IMR-90 (cell line): ENCODE measurements around the gene TAS1R1. TPM values are rescaled to one million over a fixed set of nuclear protein-coding genes. Genes with fewer than 3 reads are reported as not detected.
A peak's percentile ranks its signal among the peaks of the same experiment; 100 is the strongest.

ENCODE experiments used
- ATAC-seq: fragments of 200-7000 bp; cut with Tn5 transposase; 2 replicates; pipeline ENCODE4 v1.9.1; 2020; ENCODE audit warnings: low read depth, mild to moderate bottlenecking, moderate library complexity
- BruUV-seq: library from RNA; stranded (reverse); fragments of 400-500 nt; replicated peaks from 2 replicates; lab custom pipeline; 2021; lab: Mats Ljungman, UMichigan
- CTCF ChIA-PET: fragments of 300-600 bp; formaldehyde crosslinking; extraction: SDS; loops from one replicate; lab custom pipeline; 2021; ENCODE audit warnings: antibody characterized with exemption; lab: Yijun Ruan, JAX
- POLR2A ChIA-PET: fragments of 300-600 bp; sonication (Branson Sonifier 250); formaldehyde crosslinking; loops from one replicate; lab custom pipeline; 2022; ENCODE audit warnings: antibody characterized with exemption; ENCODE audit not compliant: unreplicated experiment; lab: Charles Lee
- DNase-seq: peaks from one replicate; pipeline ENCODE4 v3.0.0; 2013
- H2AFZ ChIP-seq: replicated peaks from 2 replicates; pipeline ENCODE3; 2013; ENCODE audit warnings: low read length, mild to moderate bottlenecking; ENCODE audit not compliant: poor library complexity
- H2AK5ac ChIP-seq: 2 replicates; pipeline ENCODE4 v1.6.1; 2013; ENCODE audit warnings: low read depth, low read length, inconsistent platforms
- H2AK9ac ChIP-seq: replicated peaks from 2 replicates; pipeline ENCODE3; 2013; ENCODE audit warnings: mild to moderate bottlenecking, low read depth, low read length, moderate library complexity; ENCODE audit not compliant: poor library complexity
- H2BK120ac ChIP-seq: 2 replicates; pipeline ENCODE4 v1.6.1; 2013; ENCODE audit warnings: low read depth, low read length, inconsistent platforms
- H2BK15ac ChIP-seq: 3 replicates; pipeline ENCODE4 v1.6.1; 2013; ENCODE audit warnings: low read depth, low read length, inconsistent platforms
- H2BK20ac ChIP-seq: 2 replicates; pipeline ENCODE4 v1.6.1; 2013; ENCODE audit warnings: low read depth, mild to moderate bottlenecking, inconsistent platforms, low read length, moderate library complexity
- H2BK5ac ChIP-seq: 2 replicates; pipeline ENCODE4 v1.6.1; 2013; ENCODE audit warnings: mild to moderate bottlenecking, low read depth, low read length, inconsistent platforms; ENCODE audit not compliant: poor library complexity, severe bottlenecking
- H3K14ac ChIP-seq: replicated peaks from 2 replicates; pipeline ENCODE4 v1.6.1; 2013; ENCODE audit warnings: low read depth, low read length, inconsistent platforms
- H3K18ac ChIP-seq: 2 replicates; pipeline ENCODE4 v1.6.1; 2013; ENCODE audit warnings: low read depth, low read length, control low read depth
- H3K23ac ChIP-seq: 2 replicates; pipeline ENCODE4 v1.6.1; 2013; ENCODE audit warnings: low read depth, low read length, inconsistent platforms
- H3K27ac ChIP-seq: 2 replicates; pipeline ENCODE4 v1.5.1; 2013; ENCODE audit warnings: mild to moderate bottlenecking, control low read depth, low read length; ENCODE audit not compliant: insufficient read depth
- H3K27me3 ChIP-seq: 2 replicates; pipeline ENCODE4 v1.6.1; 2013; ENCODE audit warnings: low read length; ENCODE audit not compliant: control insufficient read depth, insufficient read depth
- H3K36me3 ChIP-seq: 2 replicates; pipeline ENCODE4 v1.6.1; 2013; ENCODE audit warnings: low read length, mixed read lengths; ENCODE audit not compliant: control insufficient read depth, insufficient read depth
- H3K4ac ChIP-seq: 2 replicates; pipeline ENCODE4 v1.6.1; 2013; ENCODE audit warnings: low read depth, low read length, inconsistent platforms
- H3K4me1 ChIP-seq: 2 replicates; pipeline ENCODE4 v1.6.1; 2013; ENCODE audit warnings: low read length, mixed read lengths; ENCODE audit not compliant: control insufficient read depth, insufficient read depth
- H3K4me2 ChIP-seq: 2 replicates; pipeline ENCODE4 v1.6.1; 2013; ENCODE audit warnings: low read depth, mild to moderate bottlenecking, control low read depth, low read length, moderate library complexity
- H3K4me3 ChIP-seq: 2 replicates; pipeline ENCODE4 v1.5.1; 2013; ENCODE audit warnings: low read depth, mild to moderate bottlenecking, control low read depth, low read length, moderate library complexity; ENCODE audit not compliant: insufficient read depth
- H3K56ac ChIP-seq: 2 replicates; pipeline ENCODE4 v1.6.1; 2013; ENCODE audit warnings: low read length, inconsistent platforms; ENCODE audit not compliant: insufficient read depth; ENCODE audit errors: extremely low read depth
- H3K79me1 ChIP-seq, 2 experiments: 2 replicates each; pipeline ENCODE4 v1.6.1; 2013; ENCODE audit warnings: low read length in 2 of 2, inconsistent platforms in 1 of 2, low read depth in 1 of 2
- H3K9ac ChIP-seq: 2 replicates; pipeline ENCODE4 v1.6.1; 2013; ENCODE audit warnings: low read depth, low read length, control low read depth
- H3K9me1 ChIP-seq: 2 replicates; pipeline ENCODE4 v1.6.1; 2013; ENCODE audit warnings: low read length, inconsistent platforms; ENCODE audit not compliant: insufficient read depth
- H3K9me3 ChIP-seq: 2 replicates; pipeline ENCODE4 v1.6.1; 2013; ENCODE audit warnings: low read length; ENCODE audit not compliant: control insufficient read depth, insufficient read depth
- H4K20me1 ChIP-seq: 2 replicates; pipeline ENCODE4 v1.6.1; 2013; ENCODE audit warnings: low read length, inconsistent platforms; ENCODE audit not compliant: insufficient read depth
- H4K5ac ChIP-seq: 2 replicates; pipeline ENCODE4 v1.6.1; 2013; ENCODE audit warnings: mild to moderate bottlenecking, low read depth, low read length, control low read depth
- H4K8ac ChIP-seq, 2 experiments: 2 replicates each; pipeline ENCODE4 v1.6.1; 2013; ENCODE audit warnings: low read depth in 2 of 2, low read length in 2 of 2, control low read depth in 1 of 2, inconsistent platforms in 1 of 2
- H4K91ac ChIP-seq: 2 replicates; pipeline ENCODE4 v1.6.1; 2013; ENCODE audit warnings: low read depth, low read length, inconsistent platforms; ENCODE audit not compliant: insufficient read depth
- BHLHE40 ChIP-seq: fragments of 150-350 bp; IDR thresholded peaks from 2 replicates; pipeline ENCODE4 v1.6.1; 2016; ENCODE audit warnings: mild to moderate bottlenecking, low read depth, low read length
- CEBPB ChIP-seq: IDR thresholded peaks from 2 replicates; pipeline ENCODE4 v1.6.1; 2012; ENCODE audit warnings: low read depth, low read length, improper control_type of control experiment
- FOS ChIP-seq: fragments of 150-350 bp; IDR thresholded peaks from 2 replicates; pipeline ENCODE4 v1.6.1; 2016; ENCODE audit warnings: low read depth, low read length
- MAFK ChIP-seq: IDR thresholded peaks from 2 replicates; pipeline ENCODE4 v1.6.1; 2012; ENCODE audit warnings: low read depth, low read length, improper control_type of control experiment
- MAZ ChIP-seq: IDR thresholded peaks from 2 replicates; pipeline ENCODE4 v1.6.1; 2012; ENCODE audit warnings: low read depth, mild to moderate bottlenecking, low read length, improper control_type of control experiment, moderate library complexity, borderline replicate concordance
- MXI1 ChIP-seq: IDR thresholded peaks from 2 replicates; pipeline ENCODE4 v1.6.1; 2012; ENCODE audit warnings: low read depth, mild to moderate bottlenecking, low read length, moderate library complexity, borderline replicate concordance
- NFE2L2 ChIP-seq: fragments of 150-350 bp; IDR thresholded peaks from 2 replicates; pipeline ENCODE4 v1.6.1; 2016; ENCODE audit warnings: low read depth, mild to moderate bottlenecking, low read length
- POLR2A ChIP-seq: IDR thresholded peaks from 2 replicates; pipeline ENCODE4 v1.6.1; 2012; ENCODE audit warnings: mild to moderate bottlenecking, low read depth, low read length
- RAD21 ChIP-seq: IDR thresholded peaks from 2 replicates; pipeline ENCODE4 v1.6.1; 2012; ENCODE audit warnings: low read length, improper control_type of control experiment
- RFX5 ChIP-seq: IDR thresholded peaks from 2 replicates; pipeline ENCODE4 v1.8.0; 2012; ENCODE audit warnings: low read depth, mild to moderate bottlenecking, low read length, moderate library complexity
- USF2 ChIP-seq: fragments of 150-350 bp; IDR thresholded peaks from 2 replicates; pipeline ENCODE4 v1.6.1; 2017; ENCODE audit warnings: mild to moderate bottlenecking, antibody characterized with exemption, low read length, low read depth
- WGBS, 2 experiments: methylation state at CpG; one replicate each; pipeline versions ENCODE4 v1.1.5 to v1.1.7; 2013; ENCODE audit warnings: missing lambda C conversion rate in 2 of 2; ENCODE audit not compliant: insufficient read length in 1 of 2; ENCODE audit errors: extremely low coverage in 2 of 2; 5-methylcytosine and 5-hydroxymethylcytosine counted together
- dilution Hi-C: fragments of 300-500 bp; cut with HindIII; formaldehyde crosslinking; loops from one replicate; pipeline ENCODE4 v1.14.3; 2018; ENCODE audit warnings: low sequenced_read_pairs; ENCODE audit not compliant: unreplicated experiment
- in situ Hi-C: fragments of 300-500 bp; cut with MboI; formaldehyde crosslinking; loops from 3 replicates; pipeline ENCODE4 v1.14.3; 2019; ENCODE audit warnings: low sequenced_read_pairs, inconsistent platforms, mixed read lengths
- intact Hi-C: fragments of 100-400 bp; cut with micrococcal nuclease; formaldehyde crosslinking; loops from 2 replicates; pipeline ENCODE4 v1.10.0; 2022
- polyA plus RNA-seq, 3 experiments: library from polyadenylated mRNA; depleted of rRNA; stranded (reverse); fragments of >200 nt; gene quantifications; 2 replicates each; pipeline ENCODE4 v1.2.3, GENCODE V29; 2012; ENCODE audit warnings: low replicate concordance in 1 of 3
- total RNA-seq: library from RNA; depleted of rRNA; stranded (reverse); fragments of >200 nt; gene quantifications from 2 replicates; pipeline ENCODE4 v1.2.3, GENCODE V29; 2012

TAS1R1 gene
- total and polyA plus RNA-seq, 2 of the 4 experiments (the other 2 are of a cell fraction) = 0.05 TPM; not detected in 1

DNA sequence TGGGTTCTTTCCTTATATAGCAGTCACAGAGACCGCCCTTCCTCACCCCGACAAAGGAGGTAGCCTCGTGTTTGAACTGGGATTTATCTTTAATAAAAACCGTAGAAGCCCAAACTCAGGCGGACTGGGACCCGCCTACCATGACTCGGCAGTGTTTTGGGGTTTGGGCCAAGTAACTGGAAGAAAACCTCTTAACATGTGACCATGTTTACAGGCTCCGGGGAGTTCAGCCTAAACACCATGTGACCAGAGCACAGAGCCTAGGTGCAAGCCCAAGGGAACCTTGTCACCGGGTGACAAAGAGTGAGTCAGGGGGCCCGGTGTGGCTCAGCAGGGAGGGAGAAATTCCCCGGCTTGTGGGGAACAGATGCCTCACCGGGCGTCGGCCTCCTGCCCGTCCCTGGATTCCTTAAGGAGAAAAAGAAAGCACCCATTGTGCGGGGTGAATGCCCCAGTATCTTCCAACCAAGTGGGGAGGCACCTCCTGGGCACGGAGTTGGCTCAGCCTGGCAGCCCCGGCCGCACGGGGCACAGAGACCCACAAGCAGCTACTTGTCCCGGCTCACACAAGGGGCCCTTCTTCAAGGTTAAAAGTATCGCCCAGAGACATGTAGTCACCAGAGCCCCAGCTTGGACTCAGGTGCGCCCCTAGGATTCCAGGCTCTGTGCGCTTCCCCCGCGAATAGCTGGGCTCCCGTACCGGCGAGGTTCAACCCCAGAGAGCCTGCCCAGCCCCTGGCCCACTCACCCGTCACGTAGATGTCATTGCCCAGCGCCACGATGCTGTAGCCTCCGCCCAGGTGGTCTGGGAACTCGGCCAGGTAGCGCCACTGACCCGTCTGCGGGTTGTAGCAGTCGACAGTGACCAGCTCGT lies 46.2 kb downstream of the TAS1R1 start:
- peak; percentile 97 for DNase-seq
- H3K79me1 ChIP-seq = peaks cover 5 to 58% of the 10 kb centered on the region in 2 experiments; a peak in 3 of 4 replicates
- peak overlapping the region; percentile 68 for H3K4me2 ChIP-seq
- peak overlapping the region; percentile 96 for H3K14ac ChIP-seq
- peaks cover 24% of the 10 kb centered on the region for H3K36me3 ChIP-seq
- H3K4me1 ChIP-seq = peaks cover 14% of the 10 kb centered on the region
- H3K56ac ChIP-seq = peak overlapping the region; percentile 59
- H2BK20ac ChIP-seq = peak overlapping the region; percentile 21; the same call in 1 of the 2 replicates
- peak overlapping the region; percentile 98 for H3K23ac ChIP-seq
- peak overlapping the region; percentile 60 for H2BK5ac ChIP-seq
- H2BK15ac ChIP-seq = peak overlapping the region; percentile 34; the same call in 2 of the 3 replicates
- H3K9ac ChIP-seq = peak overlapping the region; percentile 58
- peak overlapping the region; percentile 59 for H2BK120ac ChIP-seq
- POLR2A ChIA-PET = no interaction called here
- H3K4me3 ChIP-seq = peak overlapping the region; percentile 88
- H3K4ac ChIP-seq = peak overlapping the region; percentile 79
- H3K27ac ChIP-seq = peak overlapping the region; percentile 58
- BruUV-seq = no TSS peak
- dilution Hi-C loops = no loop called here
- peak overlapping the region; percentile 83 for H2AFZ ChIP-seq
- WGBS, 2 experiments = 1% methylated on average over 17 of the region's 40 CpGs; no CpG with 5 or more reads in 1 of the 2 experiments
- TF ChIP-seq RFX5 = no peak
- no peak for TF ChIP-seq RAD21
- TF ChIP-seq MAFK = peak; percentile 62; the same call in 1 of the 2 replicates
- TF ChIP-seq FOS = peak; percentile 71
- peak; percentile 89 for TF ChIP-seq MXI1
- no peak for TF ChIP-seq CEBPB
- peak; percentile 97 for TF ChIP-seq NFE2L2
- peak; percentile 58; the same call in 1 of the 2 replicates for TF ChIP-seq MAZ
- TF ChIP-seq BHLHE40 = peak; percentile 46
- TF ChIP-seq USF2 = peak; percentile 96
- TF ChIP-seq POLR2A = peak; percentile 87
- peak; percentile 9 for ATAC-seq
- H4K8ac ChIP-seq = peak overlapping the region; percentile 52 to 54; a peak in 3 of 4 replicates
- CTCF ChIA-PET = no interaction called here
- H4K5ac ChIP-seq = peak overlapping the region; percentile 33
- peaks cover 13% of the 10 kb centered on the region for H3K9me1 ChIP-seq
- peak overlapping the region; percentile 25 for H3K18ac ChIP-seq
- intact Hi-C loops = loop anchor here (2.0 kb wide), 1 partner anchor 46 kb away; no protein-coding TSS in a partner anchor
- H4K20me1 ChIP-seq = peaks cover 57% of the 10 kb centered on the region
- in situ Hi-C loops = no loop called here
- peak overlapping the region; percentile 100 for H2AK9ac ChIP-seq
- H4K91ac ChIP-seq = peak overlapping the region; percentile 69
- no peaks in the 10 kb centered on the region for H3K9me3 ChIP-seq
- H2AK5ac ChIP-seq = peak overlapping the region; percentile 91
- H3K27me3 ChIP-seq = no peaks in the 10 kb centered on the region
